HG02571 (cell line): ENCODE results near the gene DPEP2NB.
"Not testable (repeated sequence)": the region's sequence is repeated elsewhere in the genome, so short reads cannot be mapped to it uniquely, and the experiment has no call there.

Experiments used
- ATAC-seq: cut with Tn5 transposase; IDR thresholded peaks from one replicate; pipeline ENCODE4 v1.9.1; 2021; ENCODE audit warnings: mild to moderate bottlenecking, moderate library complexity; ENCODE audit not compliant: unreplicated experiment

Gene DPEP2NB

GRCh38 chr16:68019167-68019680 is 3.5 kb upstream of the DPEP2NB start:
- ATAC-seq = no peak

- ATAC-seq = no peak
These were observed 2.3 kb downstream of the DPEP2NB start for GRCh38 chr16:68013440-68013839.

GRCh38 chr16:68009872-68010271 is 5.8 kb downstream of the DPEP2NB start:
- not testable (repeated sequence) for ATAC-seq

- ATAC-seq = no peak
These were observed 6.5 kb downstream of the DPEP2NB start for GRCh38 chr16:68009157-68009735.

GRCh38 chr16:68005786-68006286 is 9.9 kb downstream of the DPEP2NB start:
- ATAC-seq = no peak

GRCh38 chr16:68005211-68005610 is 10.5 kb downstream of the DPEP2NB start:
- no peak for ATAC-seq

- ATAC-seq = no peak
These were observed 12.7 kb downstream of the DPEP2NB start for GRCh38 chr16:68003031-68003430.

- ATAC-seq = no peak
These were observed 15.3 kb downstream of the DPEP2NB start for GRCh38 chr16:68000450-68000849.

- no peak for ATAC-seq
These were observed 15.7 kb downstream of the DPEP2NB start for GRCh38 chr16:67999985-68000384.

- ATAC-seq = not testable (repeated sequence)
These were observed 16.7 kb downstream of the DPEP2NB start, which contains the start of gene DPEP2 for GRCh38 chr16:67998779-67999688. TSS of gene DPEP2 (minus strand) at chr16:67999484. CDS start at chr16:67993212, 6,272 bp downstream.

GRCh38 chr16:67998231-67998778 is 17.4 kb downstream of the DPEP2NB start:
- ATAC-seq = not testable (repeated sequence)

- ATAC-seq = no peak
These were observed 19.0 kb downstream of the DPEP2NB start for GRCh38 chr16:67996666-67997065.

GRCh38 chr16:67995423-67995822 is 20.3 kb downstream of the DPEP2NB start:
- no peak for ATAC-seq

- not testable (repeated sequence) for ATAC-seq
These were observed 21.7 kb downstream of the DPEP2NB start for GRCh38 chr16:67994040-67994408.

GRCh38 chr16:67993207-67994039 is 22.3 kb downstream of the DPEP2NB start:
- peak; percentile 58 for ATAC-seq

GRCh38 chr16:67992661-67993206 is 23.0 kb downstream of the DPEP2NB start:
- no peak for ATAC-seq

GRCh38 chr16:67990018-67990386 is 25.7 kb downstream of the DPEP2NB start:
- no peak for ATAC-seq

GRCh38 chr16:67989322-67990017 is 26.2 kb downstream of the DPEP2NB start:
- no peak for ATAC-seq

- no peak for ATAC-seq
These were observed 27.0 kb downstream of the DPEP2NB start for GRCh38 chr16:67988675-67989074.
